ENCODE results near the gene WNT1.

GRCh38 chr12:48968467-48968866, 9.7 kb upstream of the WNT1 start:
- TF ChIP-seq EZH2 (optimal IDR thresholded peaks at IDR 0.05; ENCODE audit: low read depth, low read length) = no peak
- TF ChIP-seq CTCF (IDR thresholded peaks at IDR 0.05; ENCODE audit: low read length) = no peak
